ENCODE results near the gene INSRR. TPM values are rescaled to one million over a fixed set of nuclear protein-coding genes. Genes with fewer than 3 reads are reported as not detected.

INSRR gene
- total RNA-seq, 1 experiment from 2014 or later = not detected

- no peak for ATAC-seq
- no peak overlapping the region for H2AFZ ChIP-seq (ENCODE audit: low read length)
- no peaks in the 10 kb centered on the region for H3K9me3 ChIP-seq (ENCODE audit: low read length)
- ChIA-PET POLR2A (ENCODE audit: unreplicated experiment) (interaction anchor here (0.6 kb wide), 1 partner anchor 30 kb away, joined by 15 read pairs; no protein-coding TSS in a partner anchor), CTCF (no interaction called here)
- H4K20me1 ChIP-seq (ENCODE audit: low read length) = no peaks in the 10 kb centered on the region
- intact Hi-C loops (cut with micrococcal nuclease) = no loop called here
- H3K4me3 ChIP-seq (ENCODE audit: low read length) = no peak overlapping the region
- BruUV-seq (replicated peaks) = no TSS peak
- no peaks in the 10 kb centered on the region for H3K9me2 ChIP-seq (replicated peaks; ENCODE audit: low read length)
- no peak overlapping the region for H3K9ac ChIP-seq (ENCODE audit: low read length)
- H3K27me3 ChIP-seq (ENCODE audit: low read length) = no peaks in the 10 kb centered on the region
- no peaks in the 10 kb centered on the region for H3K79me2 ChIP-seq (ENCODE audit: low read length)
- DNase-seq = no peak
- TF ChIP-seq CTCF (conservative IDR thresholded peaks at IDR 0.05; ENCODE audit: low read depth, low read length) = no peak
- no peak for TF ChIP-seq EZH2phosphoT487 (IDR thresholded peaks at IDR 0.05; ENCODE audit: borderline replicate concordance, low read length)
- no peak for TF ChIP-seq EZH2 (IDR thresholded peaks at IDR 0.05; ENCODE audit: low read length, unreplicated experiment)
- no peak overlapping the region for H3K27ac ChIP-seq (ENCODE audit: low read length)
- no peaks in the 10 kb centered on the region for H3K4me1 ChIP-seq (ENCODE audit: insufficient read depth, low read length)
- H3F3A ChIP-seq (ENCODE audit: low read length, unreplicated experiment) = no peaks in the 10 kb centered on the region
- no peaks in the 10 kb centered on the region for H3K36me3 ChIP-seq (ENCODE audit: low read depth, low read length)
- no peak overlapping the region for H3K4me2 ChIP-seq (ENCODE audit: low read length)
These were observed 28.8 kb upstream of the INSRR start for GRCh38 chr1:156887734-156888133.

DNA sequence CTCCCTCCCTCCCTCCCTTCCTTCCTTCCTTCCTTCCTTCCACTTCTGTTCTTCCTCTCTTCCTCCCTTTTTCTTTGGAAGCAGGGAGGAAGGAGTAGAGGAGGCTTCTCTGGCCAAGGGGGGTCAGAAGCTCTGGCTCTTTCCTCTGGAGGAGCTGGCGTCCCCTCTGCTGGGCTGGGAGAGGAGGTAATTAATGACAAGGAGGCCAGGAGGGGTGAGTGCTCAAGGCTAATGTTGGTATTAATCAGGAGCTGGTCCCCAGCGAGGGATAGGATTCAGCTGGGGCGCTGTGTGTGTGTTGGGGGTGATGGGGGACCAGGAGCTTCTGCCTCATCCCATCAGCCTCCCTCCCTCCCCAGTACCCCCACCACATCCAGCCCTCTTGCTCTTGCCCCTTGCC, 28.4 kb upstream of the INSRR start:
- TF ChIP-seq EZH2 (IDR thresholded peaks at IDR 0.05; ENCODE audit: low read length, unreplicated experiment) (no peak), CTCF (conservative IDR thresholded peaks at IDR 0.05; ENCODE audit: low read depth, low read length) (no peak), EZH2phosphoT487 (IDR thresholded peaks at IDR 0.05; ENCODE audit: borderline replicate concordance, low read length) (no peak)
- Histone ChIP-seq H2AFZ (ENCODE audit: low read length) (no peak overlapping the region), H4K20me1 (ENCODE audit: low read length) (no peaks in the 10 kb centered on the region), H3K4me1 (ENCODE audit: insufficient read depth, low read length) (no peaks in the 10 kb centered on the region), H3F3A (ENCODE audit: low read length, unreplicated experiment) (no peaks in the 10 kb centered on the region), H3K27me3 (ENCODE audit: low read length) (no peaks in the 10 kb centered on the region), H3K4me2 (ENCODE audit: low read length) (no peak overlapping the region), H3K36me3 (ENCODE audit: low read depth, low read length) (no peaks in the 10 kb centered on the region), H3K27ac (ENCODE audit: low read length) (no peak overlapping the region), H3K9me3 (ENCODE audit: low read length) (no peaks in the 10 kb centered on the region), H3K4me3 (ENCODE audit: low read length) (no peak overlapping the region), H3K79me2 (ENCODE audit: low read length) (no peaks in the 10 kb centered on the region), H3K9me2 (replicated peaks; ENCODE audit: low read length) (no peaks in the 10 kb centered on the region), H3K9ac (ENCODE audit: low read length) (no peak overlapping the region)
- no TSS peak for BruUV-seq (replicated peaks)
- intact Hi-C loops (cut with micrococcal nuclease) = no loop called here
- DNase-seq (no peak), ATAC-seq (no peak)
- ChIA-PET POLR2A (ENCODE audit: unreplicated experiment) (no interaction called here), CTCF (no interaction called here)

GRCh38 chr1:156886583-156887281, 27.8 kb upstream of the INSRR start:
- intact Hi-C loops (cut with micrococcal nuclease) = no loop called here

More at GRCh38 chr1:156886583-156887281, 27.8 kb upstream of the INSRR start:
- no peaks in the 10 kb centered on the region for H3K9me3 ChIP-seq (ENCODE audit: low read length)
- no peaks in the 10 kb centered on the region for H3K27me3 ChIP-seq (ENCODE audit: low read length)
- no peak overlapping the region for H2AFZ ChIP-seq (ENCODE audit: low read length)
- ChIA-PET POLR2A (ENCODE audit: unreplicated experiment) (no interaction called here), CTCF (interaction anchor here (0.6 kb wide), 1 partner anchor 197 kb away, joined by 6 read pairs; no protein-coding TSS in a partner anchor)
- no peaks in the 10 kb centered on the region for H3F3A ChIP-seq (ENCODE audit: low read length, unreplicated experiment)
- no peak overlapping the region for H3K27ac ChIP-seq (ENCODE audit: low read length)
- no peak overlapping the region for H3K9ac ChIP-seq (ENCODE audit: low read length)
- BruUV-seq (replicated peaks) = no TSS peak
- no peaks in the 10 kb centered on the region for H3K36me3 ChIP-seq (ENCODE audit: low read depth, low read length)
- DNase-seq (no peak), ATAC-seq (no peak)
- no peak overlapping the region for H3K4me3 ChIP-seq (ENCODE audit: low read length)
- H3K9me2 ChIP-seq (replicated peaks; ENCODE audit: low read length) = no peaks in the 10 kb centered on the region
- no peaks in the 10 kb centered on the region for H4K20me1 ChIP-seq (ENCODE audit: low read length)
- TF ChIP-seq CTCF (conservative IDR thresholded peaks at IDR 0.05; ENCODE audit: low read depth, low read length) (no peak), EZH2phosphoT487 (IDR thresholded peaks at IDR 0.05; ENCODE audit: borderline replicate concordance, low read length) (no peak), EZH2 (IDR thresholded peaks at IDR 0.05; ENCODE audit: low read length, unreplicated experiment) (no peak)
- H3K79me2 ChIP-seq (ENCODE audit: low read length) = no peaks in the 10 kb centered on the region
- H3K4me2 ChIP-seq (ENCODE audit: low read length) = no peak overlapping the region
- H3K4me1 ChIP-seq (ENCODE audit: insufficient read depth, low read length) = no peaks in the 10 kb centered on the region

All from PC-3 (cell line).